Myocyte (in vitro differentiated cells): ENCODE results near the gene MINK1. TPM values are rescaled to one million over a fixed set of nuclear protein-coding genes. Genes with fewer than 3 reads are reported as not detected.
A peak's percentile ranks its signal among the peaks of the same experiment; 100 is the strongest.

Experiments
- DNase-seq: peaks from one replicate; pipeline ENCODE4 v3.0.0-alpha.2; 2012; ENCODE audit warnings: low read depth
- total RNA-seq: library from RNA; depleted of rRNA; stranded (reverse); fragments of >200 nt; gene quantifications from 2 replicates; pipeline ENCODE4 v1.2.3, GENCODE V29; 2014

Gene MINK1
- total RNA-seq, 1 donor from 2014 or later = 18.1 TPM

- DNase-seq = peak; percentile 90
Observed at GRCh38 chr17:4945176-4945943, 112.2 kb downstream of the MINK1 start.

DNA sequence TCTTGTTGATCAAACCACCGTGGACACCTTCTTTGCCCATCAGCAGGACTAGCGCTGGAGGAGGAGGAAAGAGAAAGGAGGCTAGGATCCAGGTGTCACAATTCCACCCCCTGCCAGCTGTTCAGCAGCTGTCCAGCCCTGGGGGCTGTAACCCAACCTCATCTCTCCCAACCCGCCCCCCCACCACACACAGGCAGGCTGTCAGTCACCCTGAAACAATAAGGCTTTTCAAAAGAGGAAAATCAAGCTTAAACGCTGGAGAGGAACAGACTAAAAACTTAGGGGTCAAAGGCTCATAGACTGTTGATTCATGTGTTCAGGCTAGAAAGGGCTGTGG lies 112.8 kb downstream of the MINK1 start:
- DNase-seq = peak; percentile 61

- no peak for DNase-seq
Observed at GRCh38 chr17:4946312-4946976, 113.3 kb downstream of the MINK1 start.

GRCh38 chr17:4947010-4947410 lies 113.9 kb downstream of the MINK1 start:
- peak; percentile 41 for DNase-seq

Other genes starting within 250 kb of the MINK1 start
- 0.08 and 0.10 TPM in 2 replicates for gene SMTNL2, start 248.8 kb upstream of the MINK1 start, total RNA-seq
- not detected in 2 replicates for gene ALOX15, start 191.7 kb upstream of the MINK1 start, total RNA-seq
- 31.3 and 52.0 TPM in 2 replicates for gene PELP1, start 129.2 kb upstream of the MINK1 start, total RNA-seq
- 7.8 and 10.8 TPM in 2 replicates for gene ARRB2, start 122.7 kb upstream of the MINK1 start, total RNA-seq
- gene MED11, start 101.9 kb upstream of the MINK1 start, total RNA-seq = 31.0 and 32.7 TPM in 2 replicates
- 0.05 TPM in 1 of 2 replicates, not detected in the other for gene ZMYND15, start 93.5 kb upstream of the MINK1 start, total RNA-seq
- gene CXCL16, start 93.4 kb upstream of the MINK1 start, total RNA-seq = 0.57 and 1.1 TPM in 2 replicates
- not detected in 2 replicates for gene TM4SF5, start 61.5 kb upstream of the MINK1 start, total RNA-seq
- gene VMO1, start 47.0 kb upstream of the MINK1 start, total RNA-seq = 0.73 TPM in 1 of 2 replicates, not detected in the other
- gene GLTPD2, start 44.4 kb upstream of the MINK1 start, total RNA-seq = not detected in 2 replicates
- 185 and 231 TPM in 2 replicates for gene PSMB6, start 37.2 kb upstream of the MINK1 start, total RNA-seq
- gene PLD2, start 26.2 kb upstream of the MINK1 start, total RNA-seq = 6.7 and 9.8 TPM in 2 replicates
- gene C17orf107, start 66.2 kb downstream of the MINK1 start, total RNA-seq = 0.42 and 0.94 TPM in 2 replicates
- gene CHRNE, start 69.8 kb downstream of the MINK1 start, total RNA-seq = not detected in 2 replicates
- gene GP1BA, start 98.9 kb downstream of the MINK1 start, total RNA-seq = not detected in 2 replicates
- gene SLC25A11, start 106.7 kb downstream of the MINK1 start, total RNA-seq = 87.4 and 100 TPM in 2 replicates
- 40.1 and 53.3 TPM in 2 replicates for gene RNF167, start 106.9 kb downstream of the MINK1 start, total RNA-seq
- gene PFN1, start 115.2 kb downstream of the MINK1 start, total RNA-seq = 1,067 and 1,213 TPM in 2 replicates
- 833 and 1,073 TPM in 2 replicates for gene ENO3, start 117.8 kb downstream of the MINK1 start, total RNA-seq
- gene SPAG7, start 134.5 kb downstream of the MINK1 start, total RNA-seq = 114 and 133 TPM in 2 replicates
- 13.7 and 23.8 TPM in 2 replicates for gene CAMTA2, start 154.3 kb downstream of the MINK1 start, total RNA-seq
- gene INCA1, start 164.2 kb downstream of the MINK1 start, total RNA-seq = 0.62 TPM in 1 of 2 replicates, not detected in the other
- 146 and 162 TPM in 2 replicates for gene KIF1C, start 164.6 kb downstream of the MINK1 start, total RNA-seq
- gene SLC52A1, start 202.1 kb downstream of the MINK1 start, total RNA-seq = not detected in 2 replicates
- 0.16 and 0.32 TPM in 2 replicates for gene ZFP3, start 245.1 kb downstream of the MINK1 start, total RNA-seq